Caco-2 (cell line): ENCODE data around the gene TSPAN18. TPM values are rescaled to one million over a fixed set of nuclear protein-coding genes. Genes with fewer than 3 reads are reported as not detected.

Source experiments
- BruUV-seq: library from RNA; stranded (reverse); fragments of 400-500 nt; replicated peaks from 2 replicates; lab custom pipeline; 2021; lab: Mats Ljungman, UMichigan
- CTCF ChIA-PET: fragments of 300-600 bp; sonication (Branson Sonifier 250); formaldehyde crosslinking; loops from one replicate; lab custom pipeline; 2022; ENCODE audit warnings: antibody characterized with exemption; lab: Charles Lee
- POLR2A ChIA-PET: fragments of 300-600 bp; sonication (Branson Sonifier 250); formaldehyde crosslinking; loops from one replicate; lab custom pipeline; 2022; ENCODE audit warnings: antibody characterized with exemption; lab: Charles Lee
- DNase-seq, 2 experiments: peaks; one replicate each; pipeline versions ENCODE4 v3.0.0 to v3.0.0-alpha.2; 2020 to 2022
- H3K27me3 ChIP-seq: replicated peaks from 2 replicates; pipeline ENCODE4 v1.6.0; 2011; ENCODE audit warnings: low read length; ENCODE audit not compliant: control insufficient read depth, insufficient read depth
- H3K36me3 ChIP-seq: 2 replicates; pipeline ENCODE4 v1.5.1; 2011; ENCODE audit warnings: low read length; ENCODE audit not compliant: control insufficient read depth, insufficient read depth
- H3K4me1 ChIP-seq: fragments of 250-450 bp; sonication (Bioruptor Pico); 2 replicates; pipeline ENCODE4 v1.5.1; 2020; ENCODE audit warnings: mild to moderate bottlenecking
- H3K4me3 ChIP-seq: 2 replicates; pipeline ENCODE4 v1.5.1; 2011; ENCODE audit warnings: low read depth, mild to moderate bottlenecking, control low read depth, low read length
- H3K9me3 ChIP-seq: fragments of 250-450 bp; sonication (Bioruptor Pico); 2 replicates; pipeline ENCODE4 v1.5.1; 2020; ENCODE audit warnings: mild to moderate bottlenecking, moderate library complexity
- H3K27ac Mint-ChIP-seq: one replicate; pipeline ENCODE4 v1.8.0; 2022; ENCODE audit warnings: mixed read lengths; ENCODE audit not compliant: unreplicated experiment
- H3K27me3 Mint-ChIP-seq: one replicate; pipeline ENCODE4 v1.8.0; 2022; ENCODE audit warnings: mixed read lengths; ENCODE audit not compliant: insufficient read depth, unreplicated experiment
- H3K36me3 Mint-ChIP-seq: one replicate; pipeline ENCODE4 v1.8.0; 2022; ENCODE audit warnings: mild to moderate bottlenecking, mixed read lengths; ENCODE audit not compliant: insufficient read depth, unreplicated experiment
- H3K4me1 Mint-ChIP-seq: one replicate; pipeline ENCODE4 v1.8.0; 2022; ENCODE audit warnings: low read depth, mixed read lengths; ENCODE audit not compliant: unreplicated experiment
- H3K4me3 Mint-ChIP-seq: one replicate; pipeline ENCODE4 v1.8.0; 2022; ENCODE audit warnings: mild to moderate bottlenecking, moderate library complexity, mixed read lengths; ENCODE audit not compliant: unreplicated experiment
- H3K9me3 Mint-ChIP-seq: one replicate; pipeline ENCODE4 v1.8.0; 2022; ENCODE audit warnings: mixed read lengths; ENCODE audit not compliant: unreplicated experiment
- intact Hi-C: fragments of 100-400 bp; cut with micrococcal nuclease; formaldehyde crosslinking; loops from one replicate; pipeline ENCODE4 v1.10.0; 2022; ENCODE audit not compliant: unreplicated experiment
- total RNA-seq: library from RNA; stranded (reverse); gene quantifications from 2 replicates; pipeline ENCODE4 v1.2.3, GENCODE V29; 2022
- TF ChIP-seq, protein P1 (sequence below), 2 experiments: fragments of 200-600 bp in 1 of 2; IDR thresholded peaks; 1 replicate in 1 of 2; 2 replicates in 1 of 2; pipeline versions ENCODE4 v1.5.1 to v1.8.0; 2011 to 2022; ENCODE audit warnings: antibody characterized with exemption in 1 of 2, control low read depth in 1 of 2, inconsistent platforms in 1 of 2, low read depth in 1 of 2, low read length in 1 of 2, mild to moderate bottlenecking in 1 of 2, moderate library complexity in 1 of 2; ENCODE audit not compliant: insufficient read depth in 1 of 2, severe bottlenecking in 1 of 2, unreplicated experiment in 1 of 2

Gene TSPAN18
- total RNA-seq, 1 experiment from 2014 or later: 7.4 TPM

DNA sequence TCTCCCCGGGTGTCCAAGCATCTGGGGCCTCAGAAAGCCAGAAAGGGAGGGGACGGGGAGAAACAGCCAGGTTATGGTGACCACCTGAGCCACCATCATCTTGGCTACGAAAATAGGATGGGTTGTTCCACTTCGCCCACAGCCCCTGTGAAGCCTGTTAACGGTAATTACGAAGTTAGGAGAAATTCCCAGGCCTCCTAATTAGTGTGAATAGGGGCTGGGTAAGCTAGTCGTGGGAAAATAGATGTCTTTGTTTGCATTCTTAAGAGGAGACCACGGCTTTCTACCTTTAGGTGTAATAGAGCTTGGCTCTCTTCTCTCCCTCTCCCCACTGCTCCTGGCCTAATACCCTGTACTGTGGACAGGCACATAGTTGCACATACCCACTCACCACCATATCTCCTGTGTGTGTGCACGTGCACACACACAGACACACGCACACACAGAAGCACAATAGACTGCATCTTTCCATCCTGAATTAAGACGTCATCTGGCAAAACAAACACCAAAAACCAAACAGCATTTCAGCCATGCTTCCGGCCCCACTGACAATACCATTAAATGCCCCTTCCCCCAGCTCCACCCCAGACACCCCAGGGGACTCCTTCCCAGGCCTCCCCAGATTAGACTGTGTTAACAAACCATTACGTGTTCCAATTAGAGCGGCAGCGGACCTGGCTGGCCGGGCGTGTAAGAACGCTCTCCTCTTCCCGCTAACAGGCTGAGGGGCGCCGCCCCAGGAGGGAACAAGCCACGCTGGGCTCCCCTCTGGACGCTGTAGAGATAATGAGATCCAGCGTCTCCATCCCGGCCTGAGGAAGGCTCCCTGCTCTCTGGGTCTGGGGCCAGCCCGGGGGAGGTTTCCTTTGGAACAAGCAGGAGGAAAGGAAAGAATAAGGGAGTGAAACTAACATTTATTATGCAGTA is 151.1 kb downstream of the TSPAN18 start:
- TF ChIP-seq, protein P1, sequence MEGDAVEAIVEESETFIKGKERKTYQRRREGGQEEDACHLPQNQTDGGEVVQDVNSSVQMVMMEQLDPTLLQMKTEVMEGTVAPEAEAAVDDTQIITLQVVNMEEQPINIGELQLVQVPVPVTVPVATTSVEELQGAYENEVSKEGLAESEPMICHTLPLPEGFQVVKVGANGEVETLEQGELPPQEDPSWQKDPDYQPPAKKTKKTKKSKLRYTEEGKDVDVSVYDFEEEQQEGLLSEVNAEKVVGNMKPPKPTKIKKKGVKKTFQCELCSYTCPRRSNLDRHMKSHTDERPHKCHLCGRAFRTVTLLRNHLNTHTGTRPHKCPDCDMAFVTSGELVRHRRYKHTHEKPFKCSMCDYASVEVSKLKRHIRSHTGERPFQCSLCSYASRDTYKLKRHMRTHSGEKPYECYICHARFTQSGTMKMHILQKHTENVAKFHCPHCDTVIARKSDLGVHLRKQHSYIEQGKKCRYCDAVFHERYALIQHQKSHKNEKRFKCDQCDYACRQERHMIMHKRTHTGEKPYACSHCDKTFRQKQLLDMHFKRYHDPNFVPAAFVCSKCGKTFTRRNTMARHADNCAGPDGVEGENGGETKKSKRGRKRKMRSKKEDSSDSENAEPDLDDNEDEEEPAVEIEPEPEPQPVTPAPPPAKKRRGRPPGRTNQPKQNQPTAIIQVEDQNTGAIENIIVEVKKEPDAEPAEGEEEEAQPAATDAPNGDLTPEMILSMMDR (IDR thresholded peaks at IDR 0.05; ENCODE audit: insufficient read depth in 1 of 2, low read depth in 1 of 2, low read length in 1 of 2, severe bottlenecking in 1 of 2, unreplicated experiment in 1 of 2): no peak
- ChIA-PET POLR2A (no interaction called here), CTCF (no interaction called here)
- no peaks in the 10 kb centered on the region for H3K9me3 ChIP-seq
- no peaks in the 10 kb centered on the region for H3K27me3 ChIP-seq
- Mint-ChIP-seq H3K4me1 (no peaks in the 10 kb centered on the region), H3K27me3 (no peaks in the 10 kb centered on the region), H3K36me3 (no peaks in the 10 kb centered on the region), H3K27ac (no peak overlapping the region), H3K9me3 (no peaks in the 10 kb centered on the region), H3K4me3 (no peak overlapping the region)
- H3K4me3 ChIP-seq: no peak overlapping the region
- no TSS peak for BruUV-seq
- no peaks in the 10 kb centered on the region for H3K4me1 ChIP-seq
- intact Hi-C loops: no loop called here
- H3K36me3 ChIP-seq: no peaks in the 10 kb centered on the region
- no peak for DNase-seq

DNA sequence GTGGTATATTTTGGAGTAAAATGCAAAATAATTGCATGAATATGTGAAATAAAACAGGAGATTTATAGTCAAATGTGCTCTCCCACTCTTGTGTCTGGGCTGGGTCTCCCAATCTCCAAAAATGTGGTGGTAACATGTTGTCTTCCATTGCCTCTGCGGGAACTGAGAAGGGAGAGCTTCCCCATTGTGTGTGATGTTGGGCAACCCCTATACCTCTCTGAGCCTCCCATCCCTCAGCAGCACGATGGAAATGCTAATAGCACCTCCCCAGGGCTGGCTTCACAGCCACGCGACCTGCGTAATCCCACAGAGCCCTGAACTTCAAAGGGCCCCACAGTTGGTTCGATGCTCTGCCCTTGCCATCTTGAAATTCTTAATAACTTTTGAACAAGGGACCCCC is 151.9 kb downstream of the TSPAN18 start:
- H3K4me3 ChIP-seq: no peak overlapping the region
- no peaks in the 10 kb centered on the region for H3K36me3 Mint-ChIP-seq
- H3K27me3 Mint-ChIP-seq: no peaks in the 10 kb centered on the region
- H3K27ac Mint-ChIP-seq: no peak overlapping the region
- CTCF ChIA-PET: no interaction called here
- H3K36me3 ChIP-seq: no peaks in the 10 kb centered on the region
- peaks cover 2% of the 10 kb centered on the region for H3K4me1 Mint-ChIP-seq
- H3K9me3 Mint-ChIP-seq: no peaks in the 10 kb centered on the region
- H3K9me3 ChIP-seq: no peaks in the 10 kb centered on the region
- POLR2A ChIA-PET: no interaction called here
- peaks cover 6% of the 10 kb centered on the region for H3K4me1 ChIP-seq
- no peaks in the 10 kb centered on the region for H3K27me3 ChIP-seq
- no peak overlapping the region for H3K4me3 Mint-ChIP-seq
- TF ChIP-seq, protein P1 (IDR thresholded peaks at IDR 0.05; ENCODE audit: insufficient read depth in 1 of 2, low read depth in 1 of 2, low read length in 1 of 2, severe bottlenecking in 1 of 2, unreplicated experiment in 1 of 2): no peak
- intact Hi-C loops: no loop called here
- no TSS peak for BruUV-seq
- DNase-seq: no peak

DNA sequence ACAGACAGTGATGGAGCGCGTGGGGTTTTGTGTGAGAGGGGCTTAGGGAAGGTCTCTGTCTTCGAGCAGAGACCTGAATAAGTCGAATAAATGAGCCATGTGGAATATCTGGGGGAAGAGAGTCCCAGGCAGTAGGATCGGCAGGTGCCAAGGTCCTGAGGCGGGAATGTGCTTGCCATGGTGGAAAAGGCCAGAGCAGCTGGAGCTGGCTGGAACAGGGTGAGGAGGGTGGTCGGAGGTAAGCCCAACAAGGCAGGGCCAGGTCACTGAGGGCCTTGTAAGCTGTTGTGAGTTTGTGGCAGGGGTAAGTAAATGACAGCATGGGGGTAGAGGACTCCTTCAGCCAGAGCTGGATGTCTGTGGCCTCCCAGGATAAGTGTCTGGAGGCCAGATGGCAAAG is 152.7 kb downstream of the TSPAN18 start:
- peaks cover 14% of the 10 kb centered on the region for H3K4me1 ChIP-seq
- intact Hi-C loops: no loop called here
- Mint-ChIP-seq H3K36me3 (no peaks in the 10 kb centered on the region), H3K4me3 (no peak overlapping the region), H3K27ac (no peak overlapping the region), H3K27me3 (no peaks in the 10 kb centered on the region), H3K9me3 (no peaks in the 10 kb centered on the region), H3K4me1 (peaks cover 8% of the 10 kb centered on the region)
- no peak overlapping the region for H3K4me3 ChIP-seq
- TF ChIP-seq, protein P1 (IDR thresholded peaks at IDR 0.05; ENCODE audit: insufficient read depth in 1 of 2, low read depth in 1 of 2, low read length in 1 of 2, severe bottlenecking in 1 of 2, unreplicated experiment in 1 of 2): no peak
- POLR2A ChIA-PET: no interaction called here
- H3K9me3 ChIP-seq: no peaks in the 10 kb centered on the region
- no peaks in the 10 kb centered on the region for H3K27me3 ChIP-seq
- CTCF ChIA-PET: no interaction called here
- no peak for DNase-seq
- no peaks in the 10 kb centered on the region for H3K36me3 ChIP-seq
- BruUV-seq: no TSS peak
